H1 (cell line): ENCODE results near the gene NOS1AP. TPM values are rescaled to one million over a fixed set of nuclear protein-coding genes. Genes with fewer than 3 reads are reported as not detected.

Experiments used
- EZH2 ChIP-seq: fragments of 200-600 bp; sonication (generic); IDR thresholded peaks from 2 replicates; pipeline ENCODE4 v1.7.1; 2012; ENCODE audit warnings: low read depth, mild to moderate bottlenecking, moderate library complexity, low read length, inconsistent platforms; ENCODE audit not compliant: severe bottlenecking
- HDAC6 ChIP-seq: IDR thresholded peaks from one replicate; pipeline ENCODE4 v1.7.1; 2012; ENCODE audit warnings: low read depth, mild to moderate bottlenecking, inconsistent platforms, low read length, moderate library complexity
- MAFK ChIP-seq: IDR thresholded peaks from 2 replicates; pipeline ENCODE4 v1.6.1; 2012; ENCODE audit warnings: low read depth, mild to moderate bottlenecking, improper control_type of control experiment, low read length
- polyA plus RNA-seq, 7 experiments: library from polyadenylated mRNA; depleted of rRNA in 3 of 7; stranded (reverse) in 5 of 7; unstranded in 2 of 7; fragments of >200 nt in 5 of 7; fragments of 200-250 nt in 2 of 7; gene quantifications; 1 replicate in 5 of 7; 2 replicates in 1 of 7; 4 replicates in 1 of 7; pipeline versions ENCODE4 v1.2.1 to v1.2.3, GENCODE V29; 2011 to 2013; ENCODE audit warnings: missing spikeins in 2 of 7, mixed read lengths in 2 of 7
- total RNA-seq: library from RNA; stranded (reverse); fragmentation: NEBNext Ultra II Directional; extraction: Animal tissue kit (Norgen Biotek cat#: 25700); gene quantifications from 2 replicates; pipeline ENCODE4 v1.2.1, GENCODE V29; 2021
- TF ChIP-seq, protein P1 (sequence below): IDR thresholded peaks from 2 replicates; pipeline ENCODE4 v1.6.1; 2012; ENCODE audit warnings: inconsistent platforms

Gene NOS1AP
- total and polyA plus RNA-seq, 2 of the 8 experiments (the other 6 are each of a cell fraction or from before 2014, with no cell fraction given) = 2.4 to 12.1 TPM

DNA sequence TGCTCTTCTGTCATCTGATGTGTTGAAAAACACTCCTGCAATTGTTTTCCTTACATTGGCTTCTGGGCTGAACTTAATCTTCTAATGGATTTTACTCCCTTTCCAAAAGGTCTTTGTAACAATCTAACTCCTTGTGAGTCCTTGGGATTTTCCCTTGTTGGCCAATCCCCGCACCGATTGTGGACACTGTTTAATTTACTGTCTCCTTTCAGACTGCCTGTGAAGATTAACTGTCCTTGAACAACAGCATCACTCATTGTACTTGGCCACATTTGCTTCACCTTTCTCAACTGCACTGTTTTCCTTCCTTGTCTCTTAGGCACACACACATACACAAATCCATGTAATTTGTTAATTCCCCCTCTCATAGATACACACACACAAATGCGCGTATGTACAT lies 186.8 kb downstream of the NOS1AP start (continued):
- TF ChIP-seq, protein P1, sequence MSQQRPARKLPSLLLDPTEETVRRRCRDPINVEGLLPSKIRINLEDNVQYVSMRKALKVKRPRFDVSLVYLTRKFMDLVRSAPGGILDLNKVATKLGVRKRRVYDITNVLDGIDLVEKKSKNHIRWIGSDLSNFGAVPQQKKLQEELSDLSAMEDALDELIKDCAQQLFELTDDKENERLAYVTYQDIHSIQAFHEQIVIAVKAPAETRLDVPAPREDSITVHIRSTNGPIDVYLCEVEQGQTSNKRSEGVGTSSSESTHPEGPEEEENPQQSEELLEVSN = no peak
- TF ChIP-seq EZH2 = no peak
- no peak for TF ChIP-seq MAFK
- no peak for TF ChIP-seq HDAC6
